ENCODE results near the gene ARHGAP27.
"Not testable (repeated sequence)": the region's sequence is repeated elsewhere in the genome, so short reads cannot be mapped to it uniquely, and the experiment has no call there.

ARHGAP27 gene

GRCh38 chr17:45432405-45433158 lies at the start of gene ARHGAP27:
Gene ARHGAP27 (minus strand): TSS chr17:45432870. CDS start chr17:45430279, 2,591 bp downstream.
- DNase-seq: no peak

GRCh38 chr17:45482317-45482716 lies 49.6 kb upstream of the ARHGAP27 start:
- DNase-seq: not testable (repeated sequence)

DNA sequence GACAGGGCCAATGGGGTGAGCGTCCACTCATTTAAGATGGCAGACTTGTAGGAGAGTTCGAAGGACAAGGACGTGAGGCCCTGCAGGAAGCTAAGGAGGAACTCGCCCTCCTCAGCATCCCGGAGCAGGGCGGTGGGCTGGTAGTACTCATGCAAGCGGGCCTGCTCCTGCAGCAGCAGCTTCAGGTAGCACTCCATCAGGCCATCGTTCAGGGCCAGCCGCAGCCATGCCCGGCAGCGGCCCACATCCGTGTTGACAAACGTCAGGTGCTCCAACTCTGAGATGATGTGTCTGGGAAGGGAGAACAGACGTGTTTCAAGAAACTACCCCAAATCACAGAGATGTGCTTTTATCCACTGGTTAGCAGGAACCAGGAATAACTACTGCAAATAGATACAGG lies 42.8 kb upstream of the ARHGAP27 start:
- not testable (repeated sequence) for DNase-seq

DNA sequence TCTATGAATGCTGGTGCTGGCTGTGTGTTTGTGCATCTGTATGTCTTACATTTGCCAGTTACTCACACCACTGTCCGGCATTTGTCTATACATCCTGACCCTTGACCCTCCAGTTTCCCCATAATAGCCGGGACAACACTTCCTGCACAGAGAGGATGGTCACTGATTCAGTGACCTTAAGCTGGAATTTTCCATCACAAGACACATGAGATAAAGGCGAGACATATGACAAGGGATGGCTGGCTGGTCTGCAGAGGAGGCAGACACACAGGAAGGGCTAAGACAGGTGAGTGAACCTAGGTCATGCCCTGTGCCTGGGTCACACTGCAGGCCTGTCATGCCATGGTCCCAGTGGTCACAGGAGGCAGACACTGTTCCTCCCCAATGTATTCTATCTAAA lies 39.6 kb upstream of the ARHGAP27 start:
- not testable (repeated sequence) for DNase-seq

GRCh38 chr17:45469204-45469563 lies 36.5 kb upstream of the ARHGAP27 start:
- not testable (repeated sequence) for DNase-seq

GRCh38 chr17:45468293-45469203 lies 35.9 kb upstream of the ARHGAP27 start:
- not testable (repeated sequence) for DNase-seq

GRCh38 chr17:45461524-45462327 lies 29.1 kb upstream of the ARHGAP27 start:
- DNase-seq: not testable (repeated sequence)

- not testable (repeated sequence) for DNase-seq
These were observed 27.8 kb upstream of the ARHGAP27 start for GRCh38 chr17:45460422-45460821.

GRCh38 chr17:45454341-45454740 lies 21.7 kb upstream of the ARHGAP27 start:
- not testable (repeated sequence) for DNase-seq

GRCh38 chr17:45453731-45454130 lies 21.1 kb upstream of the ARHGAP27 start:
- DNase-seq: not testable (repeated sequence)

DNA sequence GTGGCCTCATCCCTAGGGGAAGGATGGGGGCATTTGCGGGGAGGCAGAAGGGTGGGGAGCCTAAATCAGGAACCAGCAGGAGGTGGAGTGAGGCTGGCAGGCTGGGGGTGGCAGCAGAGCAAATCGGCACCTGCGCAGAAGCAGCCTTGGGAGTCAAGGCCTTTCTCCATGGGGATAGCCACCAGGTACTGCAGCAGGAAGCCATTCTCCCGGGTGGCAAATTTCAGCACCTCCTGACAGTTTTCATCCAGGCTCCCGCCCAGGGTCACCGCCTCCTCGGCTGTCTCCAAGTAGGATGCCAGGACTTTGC lies 20.5 kb upstream of the ARHGAP27 start:
- not testable (repeated sequence) for DNase-seq

GRCh38 chr17:45452329-45453224 lies 19.9 kb upstream of the ARHGAP27 start:
- not testable (repeated sequence) for DNase-seq

- DNase-seq: not testable (repeated sequence)
These were observed 19.0 kb upstream of the ARHGAP27 start for GRCh38 chr17:45451660-45452059.

DNA sequence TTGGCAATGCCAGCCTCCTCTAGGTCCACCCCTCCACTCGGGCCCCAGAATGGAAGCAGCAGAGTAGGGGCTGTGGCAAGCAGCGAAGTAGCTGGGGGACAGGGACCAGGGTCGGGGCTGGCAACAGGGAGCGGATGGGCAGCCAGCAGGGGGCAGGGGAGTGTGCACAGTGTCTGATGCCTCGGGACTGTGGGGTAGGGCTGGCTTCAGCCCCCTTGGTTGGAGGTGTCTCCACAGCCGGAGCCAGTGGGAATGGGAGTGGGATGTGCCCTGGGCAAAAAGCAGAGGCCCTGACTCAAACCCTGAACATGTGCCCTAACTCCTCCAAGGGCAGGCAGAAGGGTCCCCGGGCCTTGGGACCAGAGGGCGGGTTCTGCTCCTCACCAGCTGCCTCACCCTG lies 18.5 kb upstream of the ARHGAP27 start:
- DNase-seq: no peak

GRCh38 chr17:45449708-45450329 lies 17.1 kb upstream of the ARHGAP27 start:
- not testable (repeated sequence) for DNase-seq

DNA sequence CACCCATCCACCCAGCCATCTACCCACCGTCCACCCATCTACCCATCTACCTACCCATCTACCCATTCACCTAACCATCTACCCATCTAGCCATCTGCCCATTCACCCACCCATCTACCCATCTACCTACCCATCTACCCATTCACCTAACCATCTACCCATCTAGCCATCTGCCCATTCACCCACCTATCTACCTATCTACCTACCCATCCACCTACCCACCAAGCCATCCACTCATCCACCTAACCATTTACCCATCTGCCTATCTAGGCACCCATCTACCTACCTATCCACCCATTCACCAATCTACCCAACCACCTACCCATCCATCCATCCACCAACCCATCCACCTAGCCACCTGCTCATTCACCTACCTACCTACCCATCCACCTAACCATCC lies 16.6 kb upstream of the ARHGAP27 start:
- not testable (repeated sequence) for DNase-seq

GRCh38 chr17:45448483-45448882 lies 15.8 kb upstream of the ARHGAP27 start:
- not testable (repeated sequence) for DNase-seq

DNA sequence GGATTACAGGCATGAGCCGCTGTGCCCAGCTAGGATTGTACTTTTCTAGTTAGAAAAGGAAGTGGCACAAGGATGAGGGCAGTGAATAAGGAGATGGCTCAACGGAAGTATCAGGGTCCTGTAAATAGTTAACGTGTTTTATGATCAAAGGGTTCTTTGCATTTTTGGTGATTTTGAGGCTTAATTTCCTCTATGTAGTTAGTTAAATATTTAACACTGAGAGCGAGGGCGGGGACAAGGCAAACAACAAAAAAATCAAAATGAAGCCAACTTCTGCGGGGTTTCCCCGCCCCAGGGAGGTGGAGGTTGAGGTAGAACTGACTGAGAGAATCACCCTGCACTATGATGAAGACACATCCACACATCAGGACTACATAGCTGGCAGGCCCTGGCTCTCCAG lies 15.4 kb upstream of the ARHGAP27 start:
- DNase-seq: not testable (repeated sequence)

DNA sequence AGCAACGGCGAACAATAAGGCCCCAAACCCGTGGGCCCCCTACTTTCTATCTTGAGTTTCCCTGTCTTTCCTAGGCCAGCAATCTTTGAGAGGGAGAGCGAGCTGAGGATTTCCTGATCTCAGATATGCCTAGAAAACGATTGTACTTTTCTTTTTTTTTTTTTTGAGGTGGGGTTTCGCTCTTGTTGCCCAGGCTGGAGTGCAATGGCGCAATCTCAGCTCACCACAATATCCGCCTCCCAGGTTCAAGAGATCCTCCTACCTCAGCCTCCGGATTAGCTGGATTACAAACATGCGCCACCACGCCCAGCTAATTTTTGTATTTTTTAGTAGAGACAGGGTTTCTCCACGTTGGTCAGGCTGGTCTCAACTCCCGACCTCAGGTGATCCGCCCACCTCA lies 15.0 kb upstream of the ARHGAP27 start:
- DNase-seq: not testable (repeated sequence)

DNA sequence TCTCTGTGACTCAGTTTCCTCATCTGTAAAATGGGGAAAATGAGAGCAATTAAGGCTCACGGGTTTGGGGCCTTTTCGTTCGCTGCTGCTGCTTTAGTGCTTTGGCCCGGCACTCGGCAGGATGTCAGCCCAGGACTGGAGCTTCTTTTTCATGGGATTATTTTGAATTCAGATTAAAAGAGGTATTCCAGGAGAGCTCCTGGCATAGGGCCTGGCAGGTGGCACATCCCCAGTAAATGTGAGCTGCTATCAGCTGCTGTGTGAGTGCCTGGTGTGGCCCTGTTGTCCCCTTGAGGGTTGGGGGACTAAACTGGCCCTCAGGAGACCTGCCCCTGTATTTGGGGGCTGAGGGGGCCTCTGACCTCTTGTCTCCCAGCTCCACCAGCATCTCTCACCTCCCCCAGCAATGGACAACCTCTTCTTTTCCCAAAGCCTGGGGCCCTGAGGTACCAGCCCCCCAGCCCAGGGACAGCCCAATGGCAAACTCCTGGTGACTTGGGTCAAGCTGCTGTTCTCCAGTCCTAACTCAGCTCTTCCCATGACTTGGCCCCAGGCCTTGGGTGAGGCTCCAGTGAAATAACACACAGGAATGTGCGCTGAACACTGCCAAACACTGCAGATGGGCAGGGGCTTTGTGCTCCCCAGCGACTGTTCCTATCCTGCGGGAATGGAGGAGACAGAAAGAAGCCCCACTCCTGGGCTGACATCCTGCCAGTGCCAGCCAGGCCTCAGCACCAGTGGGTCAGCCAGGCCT lies 14.4 kb upstream of the ARHGAP27 start:
- DNase-seq: not testable (repeated sequence)
